ENCODE results near the gene TMIGD3. TPM values are rescaled to one million over a fixed set of nuclear protein-coding genes. Genes with fewer than 3 reads are reported as not detected.

TMIGD3 gene
- total RNA-seq, 2 donors from 2014 or later: 0.42 to 1.1 TPM

GRCh38 chr1:111480674-111481073, 22.8 kb downstream of the TMIGD3 start:
- Histone ChIP-seq H3K4me3 (no peak overlapping the region), H3K27me3 (no peaks in the 10 kb centered on the region), H3K9me3 (no peaks in the 10 kb centered on the region), H3K4me1 (no peaks in the 10 kb centered on the region), H3K27ac (no peak overlapping the region), H3K9ac (ENCODE audit: low read depth in 2 of 2, low read length in 2 of 2) (no peak overlapping the region), H3K36me3 (no peaks in the 10 kb centered on the region)
- DNase-seq: no peak
- TF ChIP-seq CTCF (IDR thresholded peaks at IDR 0.05): no peak
- intact Hi-C loops (cut with DNase I): loop anchor here (2.0 kb wide), 1 partner anchor 266 kb away; no protein-coding TSS in a partner anchor

GRCh38 chr1:111476761-111477309, 26.6 kb downstream of the TMIGD3 start:
- no peaks in the 10 kb centered on the region for H3K27me3 ChIP-seq
- intact Hi-C loops (cut with DNase I): no loop called here
- no peaks in the 10 kb centered on the region for H3K36me3 ChIP-seq
- no peaks in the 10 kb centered on the region for H3K4me1 ChIP-seq
- peak overlapping the region; percentile 8 for H3K27ac ChIP-seq
- TF ChIP-seq CTCF (IDR thresholded peaks at IDR 0.05): no peak
- no peak overlapping the region for H3K9ac ChIP-seq (ENCODE audit: low read depth in 2 of 2, low read length in 2 of 2)
- no peak overlapping the region for H3K4me3 ChIP-seq
- no peaks in the 10 kb centered on the region for H3K9me3 ChIP-seq
- peak; percentile 24 for DNase-seq

GRCh38 chr1:111476214-111476613, 27.2 kb downstream of the TMIGD3 start:
- no peaks in the 10 kb centered on the region for H3K9me3 ChIP-seq
- no peaks in the 10 kb centered on the region for H3K27me3 ChIP-seq
- TF ChIP-seq CTCF (IDR thresholded peaks at IDR 0.05): no peak
- no peaks in the 10 kb centered on the region for H3K4me1 ChIP-seq
- intact Hi-C loops (cut with DNase I): no loop called here
- H3K27ac ChIP-seq: peak overlapping the region; percentile 8
- H3K9ac ChIP-seq (ENCODE audit: low read depth in 2 of 2, low read length in 2 of 2): no peak overlapping the region
- H3K36me3 ChIP-seq: no peaks in the 10 kb centered on the region
- no peak for DNase-seq
- no peak overlapping the region for H3K4me3 ChIP-seq

- no peaks in the 10 kb centered on the region for H3K9me3 ChIP-seq
- no peaks in the 10 kb centered on the region for H3K27me3 ChIP-seq
- H3K36me3 ChIP-seq: no peaks in the 10 kb centered on the region
- H3K4me1 ChIP-seq: no peaks in the 10 kb centered on the region
- no peak overlapping the region for H3K4me3 ChIP-seq
- TF ChIP-seq CTCF (IDR thresholded peaks at IDR 0.05): no peak
- DNase-seq: no peak
- no peak overlapping the region for H3K9ac ChIP-seq (ENCODE audit: low read depth in 2 of 2, low read length in 2 of 2)
- H3K27ac ChIP-seq: no peak overlapping the region
- intact Hi-C loops (cut with DNase I): no loop called here
These were observed 27.7 kb downstream of the TMIGD3 start for GRCh38 chr1:111475701-111476100.

GRCh38 chr1:111474521-111474920, 28.9 kb downstream of the TMIGD3 start:
- intact Hi-C loops (cut with DNase I): no loop called here
- Histone ChIP-seq H3K36me3 (no peaks in the 10 kb centered on the region), H3K9me3 (no peaks in the 10 kb centered on the region), H3K4me1 (no peaks in the 10 kb centered on the region), H3K27ac (peak overlapping the region; percentile 16), H3K27me3 (no peaks in the 10 kb centered on the region), H3K9ac (ENCODE audit: low read depth in 2 of 2, low read length in 2 of 2) (no peak overlapping the region), H3K4me3 (no peak overlapping the region)
- no peak for DNase-seq
- no peak for TF ChIP-seq CTCF (IDR thresholded peaks at IDR 0.05)

All from colonic mucosa (tissue), 4 donors.